Stimulated activated CD8-positive, alpha-beta memory T cell treated with anti-CD3 and anti-CD28 coated beads, Interleukin-12 subunit alpha, Interleukin-12 subunit beta, amount 100 ng/mL, for 1 hour (primary cell): Measurements from ENCODE around the gene CEP164.
"Not testable (repeated sequence)": the region's sequence is repeated elsewhere in the genome, so short reads cannot be mapped to it uniquely, and the experiment has no call there.

Experiments used
- DNase-seq: peaks from one replicate; pipeline ENCODE4 v3.0.0-alpha.2; 2020; ENCODE audit warnings: low read depth

Gene CEP164

DNA sequence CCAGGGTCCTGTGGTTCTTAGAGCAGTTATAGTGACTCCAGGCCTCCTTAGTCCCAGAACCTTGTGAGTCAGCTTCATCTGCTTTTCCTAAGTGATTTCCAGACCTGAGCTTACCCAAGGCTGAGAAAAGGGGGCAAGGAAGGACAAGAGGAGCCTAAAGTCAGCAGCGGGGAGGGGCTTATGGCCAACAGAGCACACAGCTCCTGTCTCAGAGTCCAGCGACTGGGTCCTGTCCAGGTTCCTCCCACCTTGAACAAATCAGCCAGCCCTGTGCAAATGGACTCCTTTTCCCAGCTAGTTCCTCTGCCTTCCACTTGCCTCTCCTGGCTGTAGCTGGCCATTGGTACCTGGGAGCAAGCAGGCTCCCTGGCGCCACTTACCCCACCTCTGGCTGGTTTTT, 22.5 kb upstream of the CEP164 start:
- no peak for DNase-seq

DNA sequence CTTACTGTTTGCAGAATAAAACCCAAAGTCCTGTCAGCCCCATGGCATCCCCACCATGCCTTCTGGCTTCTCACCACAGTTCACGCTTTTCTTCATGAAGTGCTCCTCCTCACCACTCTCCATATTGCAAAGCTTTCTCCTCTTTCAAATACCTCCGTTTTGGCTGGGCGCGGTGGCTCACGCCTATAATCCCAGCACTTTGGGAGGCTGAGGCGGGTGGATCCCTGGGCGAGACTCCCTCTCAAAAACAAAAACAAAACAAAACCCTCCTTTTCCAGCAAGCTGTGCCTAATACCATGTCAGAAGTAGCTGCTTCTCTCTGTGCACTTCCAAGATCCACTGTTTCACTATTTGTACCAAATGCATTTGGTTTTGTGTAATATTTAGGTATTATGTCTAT, 18.3 kb upstream of the CEP164 start:
- DNase-seq = no peak

DNA sequence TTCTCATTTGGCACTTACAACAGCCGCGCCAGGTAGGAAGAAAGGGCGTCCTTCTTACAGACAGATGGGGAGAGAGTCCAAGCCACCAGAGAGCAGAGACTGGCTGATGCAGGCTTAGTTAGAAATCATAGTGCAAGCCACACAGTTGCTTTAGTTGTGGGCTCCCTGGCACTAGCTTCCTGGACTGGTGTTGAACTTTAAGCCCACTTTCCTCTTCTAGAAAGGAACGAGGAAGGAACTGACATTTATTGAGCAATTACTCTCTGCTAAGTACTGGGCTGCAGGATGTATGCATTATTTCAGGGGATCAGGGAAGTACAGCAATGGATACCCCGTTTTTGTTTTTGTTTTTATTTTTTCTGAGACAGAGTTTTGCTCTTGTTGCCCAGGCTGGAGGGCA, 14.6 kb upstream of the CEP164 start:
- no peak for DNase-seq

DNA sequence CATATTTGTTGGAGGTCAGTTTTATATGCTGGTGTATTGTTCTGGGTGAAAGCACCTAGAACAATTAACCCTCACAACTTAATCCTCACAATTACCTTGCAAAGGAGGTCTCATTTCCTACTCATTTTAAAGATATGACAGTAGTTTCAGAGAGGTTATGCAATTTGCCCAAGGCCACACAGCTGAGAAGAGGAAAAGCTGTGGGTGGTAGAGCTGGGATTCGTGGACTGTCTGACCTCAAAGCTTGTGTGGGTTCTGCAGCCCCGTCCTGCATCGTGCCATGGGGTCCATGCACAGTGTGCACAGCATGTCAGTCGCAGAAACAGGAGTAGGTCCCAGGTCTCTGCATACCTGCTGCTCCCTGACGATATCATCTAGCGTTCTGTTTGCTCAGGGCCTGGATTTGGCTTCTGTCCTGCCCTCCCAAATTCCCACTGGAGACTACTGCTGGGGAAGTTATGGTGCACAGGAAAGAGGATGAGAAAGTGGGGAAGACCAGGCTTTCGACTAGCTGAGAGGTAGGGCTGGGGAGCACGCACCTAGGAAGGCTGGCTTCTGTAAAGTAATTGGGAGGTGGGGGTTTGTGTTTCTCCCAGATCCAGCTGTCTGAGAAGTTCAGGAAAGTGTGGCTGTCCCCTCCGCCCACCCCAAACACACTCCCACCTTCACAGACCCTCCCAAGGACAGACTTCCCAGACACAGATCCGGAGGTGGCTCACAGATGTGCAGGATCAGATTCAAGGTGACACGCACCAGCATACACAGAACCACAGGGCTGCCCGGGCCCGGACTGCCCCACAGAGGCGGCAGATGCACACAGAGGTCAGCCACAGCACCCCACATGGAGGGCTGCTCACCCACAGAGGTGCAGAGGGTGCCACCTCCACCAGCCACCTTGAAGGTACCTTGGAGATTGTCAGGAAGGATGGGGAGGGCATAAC, 13.6 kb upstream of the CEP164 start:
- DNase-seq = no peak

DNA sequence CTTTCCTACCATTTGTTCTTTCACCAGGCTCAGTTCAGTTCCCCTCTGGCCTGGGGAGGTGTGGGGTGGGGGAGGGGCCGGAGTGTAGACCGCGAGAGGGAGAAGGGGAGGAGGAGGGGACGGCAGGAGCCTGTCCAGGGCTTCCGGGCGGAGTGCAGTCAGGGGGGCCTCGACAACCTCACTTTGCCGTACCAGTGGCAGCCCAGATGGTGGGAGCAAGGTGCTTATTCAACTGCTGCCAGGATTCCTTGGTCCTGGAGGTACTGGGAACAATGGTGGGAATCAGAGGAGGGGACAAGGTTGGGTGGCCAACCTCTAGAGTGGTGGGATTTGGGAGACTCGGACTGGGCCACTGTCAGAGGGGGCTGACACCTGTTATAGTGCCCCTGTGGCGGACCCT, 12.8 kb upstream of the CEP164 start:
- DNase-seq = no peak

DNA sequence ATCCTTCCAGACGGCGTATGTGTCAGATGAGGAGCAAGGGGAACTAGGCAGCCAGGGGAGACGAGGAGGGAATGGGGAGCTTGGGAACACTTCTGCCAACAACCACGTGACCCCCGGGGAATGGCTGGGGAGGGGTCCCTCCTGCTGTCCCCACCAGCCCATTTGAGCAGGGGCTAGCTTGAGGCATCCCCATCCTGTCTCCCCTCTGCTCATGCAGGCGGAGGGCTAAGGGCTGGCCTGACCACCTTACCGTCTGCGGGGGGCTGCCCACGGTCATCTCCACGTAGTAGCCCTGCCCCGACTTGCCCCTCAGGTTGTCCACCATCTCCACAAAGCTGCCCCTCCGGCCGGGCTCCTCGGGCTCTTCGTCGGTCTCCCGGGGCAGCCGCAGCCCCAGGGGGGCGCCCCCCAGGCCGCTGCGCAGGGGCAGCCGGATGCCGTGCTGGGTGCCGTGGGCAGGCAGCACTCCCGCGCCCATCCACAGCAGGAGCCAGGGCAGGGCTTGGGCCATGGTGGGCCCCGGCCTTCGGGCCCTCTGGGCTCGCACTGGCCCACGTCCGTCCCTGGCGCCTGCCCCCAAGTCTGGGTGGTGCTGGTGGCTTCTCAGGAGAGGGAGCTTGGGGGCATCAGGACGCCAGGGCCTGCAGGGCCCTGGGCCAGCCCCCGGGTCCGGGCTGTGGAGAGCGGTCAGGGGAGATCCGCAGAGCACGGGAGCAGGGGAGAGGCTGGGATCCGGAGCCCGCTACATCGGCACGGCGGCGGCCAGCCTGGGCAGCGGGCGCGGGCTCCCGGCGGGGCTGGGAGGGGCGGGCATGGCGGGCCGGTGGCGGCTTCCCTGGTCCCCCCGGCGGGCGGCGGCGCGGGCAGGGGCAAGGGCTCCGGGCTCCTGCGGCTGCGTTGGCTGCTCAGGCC, 12.1 kb upstream of the CEP164 start:
- no peak for DNase-seq

DNA sequence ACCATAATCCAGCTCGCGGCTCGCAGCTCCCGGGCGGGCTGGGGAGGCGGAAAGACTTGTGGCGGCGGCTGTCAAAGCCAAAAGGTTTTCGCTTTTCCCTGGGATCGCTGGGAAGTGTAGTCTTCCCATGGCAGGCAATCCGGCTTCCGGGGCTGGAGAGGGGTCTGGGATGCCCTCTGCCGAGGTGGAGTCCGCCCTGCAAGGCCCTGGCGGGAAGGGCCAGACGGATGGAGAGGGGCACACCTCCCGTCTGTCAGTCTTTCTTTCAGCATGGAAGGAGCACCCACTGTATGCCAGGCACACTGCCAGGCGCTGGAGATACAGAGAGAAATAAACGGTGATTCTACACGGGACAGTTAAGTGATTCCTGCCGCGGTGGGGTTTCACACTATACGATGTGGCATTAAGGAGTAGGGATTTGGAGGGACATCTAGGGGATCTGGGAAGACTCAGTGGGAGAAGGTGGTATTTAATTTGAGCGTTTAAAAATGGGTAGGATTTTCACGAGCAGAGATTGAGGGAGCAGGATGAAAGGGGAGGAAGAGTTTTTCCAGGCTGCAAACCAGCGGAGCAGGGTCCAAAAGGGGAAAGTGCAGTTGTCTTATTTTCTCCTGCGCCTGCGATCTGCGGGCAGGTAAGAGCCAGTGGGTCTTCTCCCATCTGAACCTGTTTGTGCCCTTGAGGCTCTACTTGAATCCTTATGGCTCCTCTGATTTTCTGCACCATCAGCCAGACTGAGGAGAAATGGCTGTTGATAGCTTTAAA, 11.3 kb upstream of the CEP164 start, which contains the start of gene BACE1:
TSS of gene BACE1 (minus strand) at position 60 of the 765 bp plus-strand sequence. CDS start 461 bp downstream, outside the sequence.
- no peak for DNase-seq

DNA sequence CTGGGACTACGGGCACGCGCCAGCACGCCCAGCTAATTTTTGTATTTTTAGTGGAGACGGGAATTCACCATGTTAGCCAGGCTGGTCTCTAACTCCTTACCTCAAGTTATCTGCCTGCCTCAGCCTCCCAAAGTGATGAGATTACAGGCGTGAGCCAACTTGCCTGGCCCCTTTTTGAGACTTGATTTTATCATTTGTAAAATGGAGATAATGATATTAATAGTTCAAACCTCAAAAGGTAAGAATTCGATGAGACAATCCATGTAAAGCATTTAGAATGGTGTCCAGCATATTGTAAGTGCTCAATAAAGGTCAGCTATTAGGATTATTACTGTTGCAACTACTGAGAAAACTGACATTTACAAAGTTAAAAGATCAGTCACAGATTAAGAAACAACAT, 8.9 kb upstream of the CEP164 start:
- DNase-seq = no peak

DNA sequence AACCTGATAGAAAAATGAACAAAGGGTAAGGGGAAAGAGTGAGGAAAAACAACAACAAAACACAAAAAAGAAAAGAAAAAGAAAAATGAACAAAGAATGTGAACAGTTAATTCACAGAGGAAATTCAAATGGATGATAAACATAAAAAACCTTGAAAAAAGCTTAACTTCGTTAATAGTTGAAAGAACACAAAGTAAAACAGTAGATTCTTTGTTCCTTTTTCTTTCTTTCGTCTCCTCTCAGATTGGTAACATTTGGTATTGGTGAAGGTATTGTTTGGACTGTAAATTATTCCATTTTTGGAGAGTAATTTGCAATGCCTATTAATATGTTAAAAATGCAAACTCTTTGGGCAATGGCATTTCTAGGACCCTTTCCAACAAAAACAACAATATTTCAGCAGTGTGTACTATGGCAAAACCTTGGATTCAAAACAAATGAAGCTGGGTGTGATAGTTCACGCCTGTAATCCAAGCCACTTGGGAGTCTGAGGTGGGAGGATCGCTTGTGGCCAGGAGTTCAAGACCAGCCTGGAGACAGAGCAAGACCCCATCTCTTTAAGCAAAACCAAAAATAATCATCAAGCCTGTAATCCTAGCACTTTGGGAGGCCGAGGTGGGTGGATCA, 8.3 kb upstream of the CEP164 start:
- no peak for DNase-seq

DNA sequence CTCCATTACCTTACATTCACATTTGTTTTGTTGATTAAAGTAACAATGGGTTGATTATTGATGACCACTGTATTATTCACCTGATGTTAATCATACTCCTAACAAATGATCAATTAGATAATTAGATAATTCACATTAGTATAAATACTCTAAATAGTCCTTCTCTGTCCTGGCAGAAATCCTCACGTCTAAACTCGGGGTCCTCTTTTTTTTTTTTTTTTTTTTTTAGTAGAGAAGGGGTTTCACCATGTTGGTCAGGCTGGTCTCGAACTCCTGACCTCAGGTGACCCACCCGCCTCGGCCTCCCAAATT, 443 bp upstream of the CEP164 start:
- DNase-seq = not testable (repeated sequence)

DNA sequence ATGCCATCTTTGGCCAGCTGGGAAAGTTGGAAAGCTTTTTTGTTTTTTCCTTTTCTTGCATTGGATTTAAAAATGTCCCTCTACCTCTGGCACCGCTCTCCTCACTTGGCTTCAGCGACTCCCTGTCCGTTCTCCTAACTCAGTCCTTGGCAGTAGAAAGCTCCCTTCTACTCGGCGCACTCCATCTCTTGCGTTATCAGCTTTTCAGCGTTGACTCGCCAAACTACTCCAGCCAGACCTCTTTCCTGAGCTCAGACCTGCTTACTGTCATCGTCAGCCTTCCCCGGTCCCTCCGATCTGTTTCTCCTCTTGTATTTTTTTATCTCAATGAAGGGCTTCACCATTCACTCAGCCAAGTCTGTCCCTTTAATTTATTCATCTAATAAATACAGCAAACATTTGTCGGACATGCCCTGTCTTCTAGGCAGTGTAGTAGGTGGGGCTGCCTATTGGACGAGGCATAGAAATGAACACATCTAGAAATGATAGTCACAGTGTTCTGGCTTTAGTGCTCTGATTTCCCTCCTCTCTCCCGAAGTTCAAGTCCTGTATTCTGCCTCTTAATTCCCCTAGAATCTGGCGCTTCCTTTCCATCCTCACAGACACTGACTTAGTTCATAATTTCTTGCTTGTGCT, 839 bp downstream of the CEP164 start:
- DNase-seq = no peak

DNA sequence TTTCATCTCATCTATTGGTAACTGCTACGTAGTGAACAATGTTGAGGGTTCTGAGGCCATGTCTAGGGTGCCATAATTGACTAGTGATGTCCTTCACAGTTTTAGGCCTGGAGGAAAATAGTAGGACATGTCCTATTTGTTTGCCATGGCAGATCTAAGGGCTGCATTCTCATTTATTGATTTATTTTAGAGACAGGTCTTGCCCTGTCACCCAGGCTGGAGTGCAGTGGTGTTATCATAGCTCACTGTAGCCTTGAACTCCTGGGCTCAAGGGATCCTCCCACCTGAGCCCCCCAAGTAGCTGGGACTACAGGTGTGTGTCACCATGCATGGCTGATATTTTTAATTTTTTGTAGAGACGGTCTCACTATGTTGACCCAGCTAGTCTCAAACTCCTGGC, 5.2 kb downstream of the CEP164 start:
- no peak for DNase-seq

DNA sequence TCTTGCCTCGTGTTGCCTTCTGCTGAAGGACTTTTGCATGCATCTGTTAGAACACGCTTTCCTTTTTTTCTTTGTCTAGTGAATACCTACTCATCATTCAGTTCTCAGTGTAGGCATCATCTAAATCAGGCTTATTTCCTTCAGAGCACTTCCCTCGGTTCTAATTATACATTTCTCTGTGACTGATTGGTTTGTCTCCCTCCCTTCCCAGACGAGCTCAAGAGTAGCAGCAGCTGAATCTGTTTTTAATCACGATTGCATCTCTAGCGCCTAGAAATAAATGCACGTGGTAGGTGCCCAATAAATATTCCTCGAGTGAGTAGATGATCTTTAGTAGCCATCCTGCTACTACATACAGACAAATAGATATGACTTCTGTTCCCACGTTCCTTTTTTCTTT, 6.3 kb downstream of the CEP164 start:
- no peak for DNase-seq

DNA sequence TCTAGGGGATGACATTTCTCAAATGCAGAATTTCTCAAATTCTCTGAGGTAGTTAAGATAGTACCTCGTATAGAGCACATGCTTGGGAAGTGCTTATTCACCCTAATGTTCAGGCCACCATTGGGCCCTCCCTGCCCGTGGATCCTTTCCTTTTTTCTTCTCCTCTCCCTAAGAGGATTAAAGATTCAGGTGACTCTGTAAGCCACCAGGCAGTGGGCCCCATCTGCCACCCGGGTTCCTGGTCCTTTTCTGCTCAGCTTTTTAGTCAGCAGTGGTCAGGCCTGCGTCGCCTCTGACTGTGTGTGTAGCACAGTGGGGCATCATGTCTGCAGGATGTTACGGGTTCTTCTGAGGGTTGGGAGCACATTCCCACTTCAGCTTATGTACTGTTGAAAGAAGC, 7.2 kb downstream of the CEP164 start:
- DNase-seq = no peak

DNA sequence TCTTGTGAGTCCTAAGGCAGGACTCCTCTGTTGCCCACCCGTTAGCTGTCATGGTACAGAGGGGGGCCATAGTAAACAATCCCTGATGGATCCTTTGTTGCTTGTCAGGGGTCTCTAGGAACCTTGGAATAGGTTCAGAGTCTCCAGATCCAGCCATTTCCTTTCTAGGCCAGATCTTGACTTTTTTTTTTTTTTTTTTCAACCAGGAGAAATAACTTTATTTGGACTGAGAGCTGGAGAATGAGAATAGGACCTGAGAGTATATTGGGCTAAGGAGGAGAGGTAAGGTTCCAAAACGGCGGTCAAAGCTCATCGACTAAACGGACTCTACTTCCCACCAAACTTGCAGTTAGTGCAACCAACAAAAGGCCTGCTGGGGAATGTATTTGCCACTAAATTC, 7.7 kb downstream of the CEP164 start:
- no peak for DNase-seq

DNA sequence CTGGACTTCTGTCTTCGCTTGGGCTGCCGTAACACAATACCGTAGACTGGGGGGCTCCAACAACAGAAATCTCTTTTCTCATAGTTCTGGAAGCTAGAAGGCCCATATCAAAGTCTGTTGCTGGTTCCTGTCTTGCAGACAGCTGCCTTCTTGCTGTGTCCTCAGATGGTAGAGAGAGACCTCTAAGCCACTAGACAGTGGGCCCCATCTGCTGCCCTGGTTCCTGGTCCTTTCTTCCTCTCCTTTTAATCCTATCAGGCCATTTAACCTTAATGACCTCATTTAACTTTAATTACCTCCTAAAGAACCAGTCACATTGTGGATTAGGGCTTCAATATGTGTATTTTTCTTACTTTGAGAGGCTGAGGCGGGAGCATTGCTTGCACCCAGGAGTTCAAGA, 9.4 kb downstream of the CEP164 start:
- no peak for DNase-seq

DNA sequence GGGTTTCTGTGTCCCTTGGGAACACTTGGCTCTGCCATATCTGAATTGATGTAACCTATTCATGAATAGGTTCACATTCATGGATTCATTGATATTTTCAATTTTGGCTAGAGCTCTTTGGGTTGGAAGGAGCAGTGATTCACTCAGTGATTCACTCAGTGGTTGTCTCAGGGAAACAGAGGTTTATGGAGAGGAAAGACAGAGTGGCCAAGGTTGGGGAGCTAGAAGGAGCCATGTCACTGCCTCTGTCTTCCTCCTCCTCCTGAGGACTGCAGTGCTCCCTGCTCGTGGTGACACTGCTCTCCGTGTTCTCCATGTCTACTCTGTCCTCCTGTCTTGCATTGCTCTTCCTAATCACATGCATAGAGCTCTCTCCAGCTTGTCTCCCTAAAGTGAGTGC, 17.4 kb downstream of the CEP164 start:
- DNase-seq = no peak

DNA sequence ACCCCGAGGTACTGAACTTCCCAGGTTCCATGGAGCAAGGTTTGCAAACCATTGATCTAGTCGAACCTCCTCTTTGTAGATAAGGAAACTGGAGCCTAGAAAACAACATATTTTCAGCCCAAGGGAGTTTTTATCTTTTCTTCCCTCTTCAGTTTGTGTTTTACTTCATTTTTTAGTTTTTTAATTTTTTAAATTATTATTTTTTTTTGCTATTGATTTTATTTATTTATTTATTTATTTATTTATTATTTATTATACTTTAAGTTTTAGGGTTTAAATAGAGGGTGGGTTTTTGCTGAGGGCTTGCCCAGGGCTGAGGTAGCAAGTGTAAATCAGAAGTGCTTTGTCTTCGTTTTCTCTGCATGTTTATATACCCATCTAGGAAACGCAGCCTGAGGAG, 26.9 kb downstream of the CEP164 start:
- DNase-seq = no peak

DNA sequence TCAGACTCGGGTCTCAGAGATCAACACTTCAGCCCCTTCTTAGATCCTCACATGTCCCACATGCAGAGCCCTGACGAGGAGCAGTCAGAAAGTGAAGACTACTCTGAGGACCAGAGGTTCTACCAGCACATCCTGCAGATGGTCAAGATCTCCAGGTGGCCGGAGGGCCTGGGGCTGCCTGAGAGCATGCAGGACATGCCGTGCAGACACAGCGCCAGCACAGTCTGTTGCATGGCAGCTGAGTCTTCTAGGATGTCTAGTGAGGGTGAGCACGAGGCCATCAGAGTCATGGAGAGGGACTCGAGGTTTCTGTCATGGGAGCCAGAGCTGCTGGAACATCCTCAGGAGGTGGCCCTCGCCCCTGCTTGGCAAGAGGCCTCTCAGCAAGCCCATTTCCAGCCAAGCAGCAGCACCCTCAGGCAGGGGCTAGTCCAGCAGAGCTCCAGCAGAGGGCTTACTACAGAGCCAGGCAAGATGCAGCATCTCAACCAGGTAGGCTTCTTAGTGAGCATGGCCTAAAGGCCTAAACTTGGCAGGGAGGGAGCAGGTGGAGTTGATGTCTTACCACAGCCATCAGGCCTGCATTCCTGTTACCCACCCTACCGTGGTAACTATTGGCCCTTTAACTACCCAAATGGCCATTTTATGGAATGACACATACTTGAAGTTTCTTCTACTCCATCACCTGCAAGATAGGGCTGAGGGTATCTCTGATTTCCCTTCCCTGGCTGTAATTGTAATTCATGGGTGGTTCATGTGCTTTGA, 28.7 kb downstream of the CEP164 start:
- no peak for DNase-seq

DNA sequence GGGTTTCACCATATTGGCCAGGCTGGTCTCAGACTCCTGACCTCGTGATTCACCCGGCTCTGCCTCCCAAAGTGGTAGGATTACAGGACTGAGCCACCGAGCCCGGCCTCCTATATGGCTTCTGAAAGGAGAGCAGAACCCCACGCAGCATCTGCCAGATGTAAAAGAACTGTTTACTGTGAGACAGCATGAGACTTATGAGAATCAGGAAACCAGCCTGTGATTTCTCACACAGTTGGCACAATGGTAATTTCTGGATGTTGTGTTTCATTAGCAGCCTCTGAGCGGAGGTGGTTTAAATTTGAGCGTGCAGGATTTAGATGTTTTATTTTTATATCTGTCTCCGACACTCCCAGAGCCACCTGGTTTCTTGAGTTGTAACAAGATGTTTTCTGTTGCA, 33.8 kb downstream of the CEP164 start:
- DNase-seq = no peak

DNA sequence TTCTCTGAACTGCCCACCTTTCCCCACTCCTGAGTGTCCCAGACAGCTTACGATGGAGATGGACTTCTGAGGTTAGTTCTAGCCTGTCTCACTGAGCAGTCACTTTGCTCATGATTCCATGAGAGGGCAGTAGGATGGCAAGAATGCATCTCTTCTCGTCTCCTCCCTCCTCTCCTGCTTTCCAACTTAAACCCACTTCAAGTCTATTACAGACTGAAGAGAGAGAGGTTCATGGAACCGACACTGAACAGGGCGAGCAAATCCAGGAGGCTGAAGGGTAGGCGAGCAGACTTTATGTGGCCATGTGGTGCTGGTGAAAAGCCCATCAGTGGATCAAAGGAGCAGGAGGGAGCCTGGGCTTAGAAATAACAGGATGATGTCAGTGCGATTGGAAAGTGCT, 38.6 kb downstream of the CEP164 start:
- DNase-seq = no peak
